K562 (cell line): ENCODE data around the gene SAMD8. TPM values are rescaled to one million over a fixed set of nuclear protein-coding genes. Genes with fewer than 3 reads are reported as not detected.

Experiments used
- CAMTA2 ChIP-seq: fragments of 250-450 bp; sonication (Bioruptor Pico); conservative IDR thresholded peaks from 2 replicates; pipeline ENCODE4 v1.5.1; 2022
- FOXK1 ChIP-seq: sonication (generic); formaldehyde crosslinking; IDR thresholded peaks from 2 replicates; pipeline ENCODE4 v1.8.0; 2022; ENCODE audit warnings: missing genetic modification reagents, mild to moderate bottlenecking, borderline replicate concordance
- HDAC2 ChIP-seq: fragments of 450-650 bp; IDR thresholded peaks from 2 replicates; pipeline ENCODE4 v1.6.1; 2016; ENCODE audit warnings: mild to moderate bottlenecking
- RB1 ChIP-seq: fragments of 450-650 bp; IDR thresholded peaks from 2 replicates; pipeline ENCODE4 v1.6.1; 2017; ENCODE audit warnings: low read depth, mild to moderate bottlenecking
- RBFOX2 ChIP-seq: fragments of 200-400 bp; formaldehyde crosslinking; IDR thresholded peaks from 2 replicates; pipeline ENCODE4 v1.6.1; 2017; ENCODE audit warnings: low read depth, mild to moderate bottlenecking, low read length, moderate library complexity
- YBX1 ChIP-seq: fragments of 450-650 bp; IDR thresholded peaks from 2 replicates; pipeline ENCODE4 v1.7.1; 2016; ENCODE audit warnings: mild to moderate bottlenecking
- ZNF124 ChIP-seq: sonication (generic); formaldehyde crosslinking; IDR thresholded peaks from 2 replicates; pipeline ENCODE4 v1.8.1; 2022; ENCODE audit warnings: missing genetic modification reagents
- ZNF436 ChIP-seq: fragments of 250-450, 450-650 bp; sonication (Bioruptor Pico); formaldehyde crosslinking; IDR thresholded peaks from 2 replicates; pipeline ENCODE4 v1.7.0; 2020; ENCODE audit warnings: mild to moderate bottlenecking
- ZNF695 ChIP-seq: fragments of 450-650 bp; formaldehyde crosslinking; IDR thresholded peaks from 2 replicates; pipeline ENCODE4 v1.4.0; 2020; ENCODE audit warnings: mild to moderate bottlenecking, moderate library complexity
- polyA plus RNA-seq, 8 experiments: library from polyadenylated mRNA; depleted of rRNA in 4 of 8; stranded (reverse) in 5 of 8; unstranded in 3 of 8; fragments of >200 nt; fragmentation: Nextera tagmentation in 2 of 8; fragmentation: Illumina TruSeq in 1 of 8; extraction: Ambion mirVana in 2 of 8; extraction: Trizol in 1 of 8; gene quantifications; 2 replicates each; pipeline versions ENCODE4 v1.2.1 to v1.2.3, GENCODE V29; 2011 to 2014; ENCODE audit warnings: inconsistent platforms in 1 of 8, missing spikeins in 1 of 8
- total RNA-seq, 7 experiments: library from RNA; depleted of rRNA in 6 of 7; stranded (reverse); fragments of >200 nt in 6 of 7; fragmentation: Illumina TruSeq in 2 of 7; extraction: Trizol in 2 of 7; gene quantifications; 2 replicates each; pipeline versions ENCODE4 v1.2.1 to v1.2.3, GENCODE V29; 2011 to 2021; ENCODE audit warnings: low replicate concordance in 1 of 7
- TF ChIP-seq, protein P1 (sequence below): fragments of 200-600 bp; sonication (generic); IDR thresholded peaks from one replicate; pipeline ENCODE4 v1.6.1; 2012; ENCODE audit warnings: mild to moderate bottlenecking, low read depth, low read length, inconsistent platforms
- TF ChIP-seq, protein P2 (sequence below): fragments of 450-650 bp; IDR thresholded peaks from 2 replicates; pipeline ENCODE4 v1.6.1; 2016; ENCODE audit warnings: mild to moderate bottlenecking
- TF ChIP-seq, protein P3 (sequence below): sonication (generic); formaldehyde crosslinking; IDR thresholded peaks from 2 replicates; pipeline ENCODE4 v1.8.1; 2023; ENCODE audit warnings: mild to moderate bottlenecking, missing genetic modification reagents, moderate library complexity
- TF ChIP-seq, protein P4 (sequence below): fragments of 450-650 bp; IDR thresholded peaks from 2 replicates; pipeline ENCODE4 v1.6.1; 2016; ENCODE audit warnings: low read depth, mild to moderate bottlenecking, moderate library complexity

SAMD8 gene
- total and polyA plus RNA-seq, 9 of the 15 experiments (the other 6 are each of a cell fraction or from before 2014, with no cell fraction given), result 2.7 to 16.1 (median 6.2) TPM

DNA sequence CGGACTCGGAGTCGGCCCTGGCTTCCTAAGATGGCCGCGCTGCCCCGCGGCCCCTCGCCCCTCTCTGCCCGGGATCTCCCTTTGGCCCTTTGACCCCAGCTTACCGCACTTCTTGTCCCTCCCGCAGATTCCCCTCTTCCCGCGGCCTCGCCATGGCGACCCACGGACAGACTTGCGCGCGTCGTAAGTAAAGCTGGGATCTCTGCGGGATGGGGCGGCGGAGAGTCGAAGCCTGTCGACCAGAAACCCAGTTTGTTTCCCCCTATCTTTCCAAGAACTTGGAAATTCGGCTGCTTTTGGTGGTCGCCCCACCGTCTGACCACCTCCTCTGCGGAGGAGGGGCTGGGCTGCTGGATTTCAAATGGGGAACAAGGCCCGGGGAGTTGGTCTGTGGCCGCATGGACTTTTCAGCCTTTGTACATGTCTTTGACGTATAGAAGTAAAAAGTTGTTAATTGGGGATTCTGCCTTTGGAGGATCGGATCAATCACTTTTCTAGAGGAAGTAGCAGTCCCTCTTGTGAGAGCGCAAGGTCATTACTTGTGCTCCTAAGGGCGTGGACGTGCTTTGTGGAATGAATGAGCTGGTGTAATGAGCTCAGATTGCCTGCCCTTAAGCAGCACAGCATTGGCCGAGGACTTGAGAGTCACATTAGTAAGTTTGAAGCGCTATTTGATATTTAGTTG lies 99.7 kb downstream of the SAMD8 start (continued):
- TF ChIP-seq, protein P1, sequence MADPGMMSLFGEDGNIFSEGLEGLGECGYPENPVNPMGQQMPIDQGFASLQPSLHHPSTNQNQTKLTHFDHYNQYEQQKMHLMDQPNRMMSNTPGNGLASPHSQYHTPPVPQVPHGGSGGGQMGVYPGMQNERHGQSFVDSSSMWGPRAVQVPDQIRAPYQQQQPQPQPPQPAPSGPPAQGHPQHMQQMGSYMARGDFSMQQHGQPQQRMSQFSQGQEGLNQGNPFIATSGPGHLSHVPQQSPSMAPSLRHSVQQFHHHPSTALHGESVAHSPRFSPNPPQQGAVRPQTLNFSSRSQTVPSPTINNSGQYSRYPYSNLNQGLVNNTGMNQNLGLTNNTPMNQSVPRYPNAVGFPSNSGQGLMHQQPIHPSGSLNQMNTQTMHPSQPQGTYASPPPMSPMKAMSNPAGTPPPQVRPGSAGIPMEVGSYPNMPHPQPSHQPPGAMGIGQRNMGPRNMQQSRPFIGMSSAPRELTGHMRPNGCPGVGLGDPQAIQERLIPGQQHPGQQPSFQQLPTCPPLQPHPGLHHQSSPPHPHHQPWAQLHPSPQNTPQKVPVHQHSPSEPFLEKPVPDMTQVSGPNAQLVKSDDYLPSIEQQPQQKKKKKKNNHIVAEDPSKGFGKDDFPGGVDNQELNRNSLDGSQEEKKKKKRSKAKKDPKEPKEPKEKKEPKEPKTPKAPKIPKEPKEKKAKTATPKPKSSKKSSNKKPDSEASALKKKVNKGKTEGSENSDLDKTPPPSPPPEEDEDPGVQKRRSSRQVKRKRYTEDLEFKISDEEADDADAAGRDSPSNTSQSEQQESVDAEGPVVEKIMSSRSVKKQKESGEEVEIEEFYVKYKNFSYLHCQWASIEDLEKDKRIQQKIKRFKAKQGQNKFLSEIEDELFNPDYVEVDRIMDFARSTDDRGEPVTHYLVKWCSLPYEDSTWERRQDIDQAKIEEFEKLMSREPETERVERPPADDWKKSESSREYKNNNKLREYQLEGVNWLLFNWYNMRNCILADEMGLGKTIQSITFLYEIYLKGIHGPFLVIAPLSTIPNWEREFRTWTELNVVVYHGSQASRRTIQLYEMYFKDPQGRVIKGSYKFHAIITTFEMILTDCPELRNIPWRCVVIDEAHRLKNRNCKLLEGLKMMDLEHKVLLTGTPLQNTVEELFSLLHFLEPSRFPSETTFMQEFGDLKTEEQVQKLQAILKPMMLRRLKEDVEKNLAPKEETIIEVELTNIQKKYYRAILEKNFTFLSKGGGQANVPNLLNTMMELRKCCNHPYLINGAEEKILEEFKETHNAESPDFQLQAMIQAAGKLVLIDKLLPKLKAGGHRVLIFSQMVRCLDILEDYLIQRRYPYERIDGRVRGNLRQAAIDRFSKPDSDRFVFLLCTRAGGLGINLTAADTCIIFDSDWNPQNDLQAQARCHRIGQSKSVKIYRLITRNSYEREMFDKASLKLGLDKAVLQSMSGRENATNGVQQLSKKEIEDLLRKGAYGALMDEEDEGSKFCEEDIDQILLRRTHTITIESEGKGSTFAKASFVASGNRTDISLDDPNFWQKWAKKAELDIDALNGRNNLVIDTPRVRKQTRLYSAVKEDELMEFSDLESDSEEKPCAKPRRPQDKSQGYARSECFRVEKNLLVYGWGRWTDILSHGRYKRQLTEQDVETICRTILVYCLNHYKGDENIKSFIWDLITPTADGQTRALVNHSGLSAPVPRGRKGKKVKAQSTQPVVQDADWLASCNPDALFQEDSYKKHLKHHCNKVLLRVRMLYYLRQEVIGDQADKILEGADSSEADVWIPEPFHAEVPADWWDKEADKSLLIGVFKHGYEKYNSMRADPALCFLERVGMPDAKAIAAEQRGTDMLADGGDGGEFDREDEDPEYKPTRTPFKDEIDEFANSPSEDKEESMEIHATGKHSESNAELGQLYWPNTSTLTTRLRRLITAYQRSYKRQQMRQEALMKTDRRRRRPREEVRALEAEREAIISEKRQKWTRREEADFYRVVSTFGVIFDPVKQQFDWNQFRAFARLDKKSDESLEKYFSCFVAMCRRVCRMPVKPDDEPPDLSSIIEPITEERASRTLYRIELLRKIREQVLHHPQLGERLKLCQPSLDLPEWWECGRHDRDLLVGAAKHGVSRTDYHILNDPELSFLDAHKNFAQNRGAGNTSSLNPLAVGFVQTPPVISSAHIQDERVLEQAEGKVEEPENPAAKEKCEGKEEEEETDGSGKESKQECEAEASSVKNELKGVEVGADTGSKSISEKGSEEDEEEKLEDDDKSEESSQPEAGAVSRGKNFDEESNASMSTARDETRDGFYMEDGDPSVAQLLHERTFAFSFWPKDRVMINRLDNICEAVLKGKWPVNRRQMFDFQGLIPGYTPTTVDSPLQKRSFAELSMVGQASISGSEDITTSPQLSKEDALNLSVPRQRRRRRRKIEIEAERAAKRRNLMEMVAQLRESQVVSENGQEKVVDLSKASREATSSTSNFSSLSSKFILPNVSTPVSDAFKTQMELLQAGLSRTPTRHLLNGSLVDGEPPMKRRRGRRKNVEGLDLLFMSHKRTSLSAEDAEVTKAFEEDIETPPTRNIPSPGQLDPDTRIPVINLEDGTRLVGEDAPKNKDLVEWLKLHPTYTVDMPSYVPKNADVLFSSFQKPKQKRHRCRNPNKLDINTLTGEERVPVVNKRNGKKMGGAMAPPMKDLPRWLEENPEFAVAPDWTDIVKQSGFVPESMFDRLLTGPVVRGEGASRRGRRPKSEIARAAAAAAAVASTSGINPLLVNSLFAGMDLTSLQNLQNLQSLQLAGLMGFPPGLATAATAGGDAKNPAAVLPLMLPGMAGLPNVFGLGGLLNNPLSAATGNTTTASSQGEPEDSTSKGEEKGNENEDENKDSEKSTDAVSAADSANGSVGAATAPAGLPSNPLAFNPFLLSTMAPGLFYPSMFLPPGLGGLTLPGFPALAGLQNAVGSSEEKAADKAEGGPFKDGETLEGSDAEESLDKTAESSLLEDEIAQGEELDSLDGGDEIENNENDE, result no peak
- TF ChIP-seq RB1 (no peak), CAMTA2 (CRISPR knock-in tag) (no peak), ZNF124 (CRISPR knock-in tag) (no peak), ZNF695 (CRISPR knock-in tag) (no peak), YBX1 (no peak), HDAC2 (0 out of 2 replicates have a peak, but pooled peaks have one; percentile 55), RBFOX2 (peak; percentile 76), ZNF436 (CRISPR knock-in tag) (no peak), FOXK1 (CRISPR knock-in tag) (no peak)
- TF ChIP-seq, protein P2, sequence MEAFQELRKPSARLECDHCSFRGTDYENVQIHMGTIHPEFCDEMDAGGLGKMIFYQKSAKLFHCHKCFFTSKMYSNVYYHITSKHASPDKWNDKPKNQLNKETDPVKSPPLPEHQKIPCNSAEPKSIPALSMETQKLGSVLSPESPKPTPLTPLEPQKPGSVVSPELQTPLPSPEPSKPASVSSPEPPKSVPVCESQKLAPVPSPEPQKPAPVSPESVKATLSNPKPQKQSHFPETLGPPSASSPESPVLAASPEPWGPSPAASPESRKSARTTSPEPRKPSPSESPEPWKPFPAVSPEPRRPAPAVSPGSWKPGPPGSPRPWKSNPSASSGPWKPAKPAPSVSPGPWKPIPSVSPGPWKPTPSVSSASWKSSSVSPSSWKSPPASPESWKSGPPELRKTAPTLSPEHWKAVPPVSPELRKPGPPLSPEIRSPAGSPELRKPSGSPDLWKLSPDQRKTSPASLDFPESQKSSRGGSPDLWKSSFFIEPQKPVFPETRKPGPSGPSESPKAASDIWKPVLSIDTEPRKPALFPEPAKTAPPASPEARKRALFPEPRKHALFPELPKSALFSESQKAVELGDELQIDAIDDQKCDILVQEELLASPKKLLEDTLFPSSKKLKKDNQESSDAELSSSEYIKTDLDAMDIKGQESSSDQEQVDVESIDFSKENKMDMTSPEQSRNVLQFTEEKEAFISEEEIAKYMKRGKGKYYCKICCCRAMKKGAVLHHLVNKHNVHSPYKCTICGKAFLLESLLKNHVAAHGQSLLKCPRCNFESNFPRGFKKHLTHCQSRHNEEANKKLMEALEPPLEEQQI, result no peak
- TF ChIP-seq, protein P3, sequence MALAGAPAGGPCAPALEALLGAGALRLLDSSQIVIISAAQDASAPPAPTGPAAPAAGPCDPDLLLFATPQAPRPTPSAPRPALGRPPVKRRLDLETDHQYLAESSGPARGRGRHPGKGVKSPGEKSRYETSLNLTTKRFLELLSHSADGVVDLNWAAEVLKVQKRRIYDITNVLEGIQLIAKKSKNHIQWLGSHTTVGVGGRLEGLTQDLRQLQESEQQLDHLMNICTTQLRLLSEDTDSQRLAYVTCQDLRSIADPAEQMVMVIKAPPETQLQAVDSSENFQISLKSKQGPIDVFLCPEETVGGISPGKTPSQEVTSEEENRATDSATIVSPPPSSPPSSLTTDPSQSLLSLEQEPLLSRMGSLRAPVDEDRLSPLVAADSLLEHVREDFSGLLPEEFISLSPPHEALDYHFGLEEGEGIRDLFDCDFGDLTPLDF (CRISPR knock-in tag), result peak; percentile 50; the same call in 1 of the 2 replicates
- TF ChIP-seq, protein P4, sequence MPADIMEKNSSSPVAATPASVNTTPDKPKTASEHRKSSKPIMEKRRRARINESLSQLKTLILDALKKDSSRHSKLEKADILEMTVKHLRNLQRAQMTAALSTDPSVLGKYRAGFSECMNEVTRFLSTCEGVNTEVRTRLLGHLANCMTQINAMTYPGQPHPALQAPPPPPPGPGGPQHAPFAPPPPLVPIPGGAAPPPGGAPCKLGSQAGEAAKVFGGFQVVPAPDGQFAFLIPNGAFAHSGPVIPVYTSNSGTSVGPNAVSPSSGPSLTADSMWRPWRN, result no peak
